Ascending aorta (tissue), 2 donors: ENCODE results near the gene FAM200A. TPM values are rescaled to one million over a fixed set of nuclear protein-coding genes. Genes with fewer than 3 reads are reported as not detected.
"Not testable (repeated sequence)": the region's sequence is repeated elsewhere in the genome, so short reads cannot be mapped to it uniquely, and the experiment has no call there.

ENCODE experiments used
- DNase-seq, 2 donors: peaks; one replicate each; pipeline ENCODE4 v3.0.0-alpha.2; 2019; ENCODE audit warnings: low spot score in 2 of 2
- H3K27ac ChIP-seq, 2 donors: fragments of 200-600 bp; sonication (generic); one replicate each; pipeline ENCODE4 v1.5.1; 2016 to 2017; ENCODE audit warnings: mild to moderate bottlenecking in 1 of 2
- H3K27me3 ChIP-seq: fragments of 200-600 bp; sonication (generic); one replicate; pipeline ENCODE4 v1.5.1; 2017
- H3K36me3 ChIP-seq, 2 donors: fragments of 200-600 bp; sonication (generic); one replicate each; pipeline ENCODE4 v1.5.1; 2016
- H3K4me1 ChIP-seq, 2 donors: fragments of 200-600 bp; sonication (generic); one replicate each; pipeline ENCODE4 v1.5.1; 2016 to 2017; ENCODE audit warnings: mild to moderate bottlenecking in 1 of 2
- H3K4me3 ChIP-seq, 2 donors: fragments of 200-600 bp; sonication (generic); one replicate each; pipeline ENCODE4 v1.5.1; 2016 to 2017; ENCODE audit warnings: mild to moderate bottlenecking in 1 of 2
- H3K9me3 ChIP-seq, 2 donors: fragments of 200-600 bp; sonication (generic); one replicate each; pipeline ENCODE4 v1.5.1; 2016
- intact Hi-C: fragments of 100-400 bp; cut with DNase I; formaldehyde crosslinking; loops from one replicate; pipeline ENCODE4 v1.15.1; 2023
- total RNA-seq: library from RNA; depleted of rRNA; stranded (reverse); fragments of >200 nt; gene quantifications from one replicate; pipeline ENCODE4 v1.1.0, GENCODE V29; 2016
- TF ChIP-seq, protein P1 (sequence below), 3 experiments: fragments of 200-600 bp in 2 of 3; fragments of 450-650 bp in 1 of 3; sonication (generic) in 2 of 3; IDR thresholded peaks; one replicate each; pipeline ENCODE4 v1.5.1; 2016 to 2019; ENCODE audit warnings: antibody characterized with exemption in 3 of 3, mild to moderate bottlenecking in 1 of 3, moderate library complexity in 1 of 3

FAM200A gene
- total RNA-seq, 1 donor from 2014 or later = 0.64 TPM

- peaks cover 9 to 27% of the 10 kb centered on the region in 2 donors for H3K4me1 ChIP-seq
- intact Hi-C loops = loop anchor here (2.0 to 10.0 kb wide), 2 partner anchors 48 to 1220 kb away; partner anchors contain the start of genes BRI3 and FAM200A
- H3K36me3 ChIP-seq = peaks cover 0 to 2% of the 10 kb centered on the region in 2 donors
- DNase-seq = no peak
- H3K27ac ChIP-seq = peak overlapping the region; percentile 83 to 97
- TF ChIP-seq, protein P1, sequence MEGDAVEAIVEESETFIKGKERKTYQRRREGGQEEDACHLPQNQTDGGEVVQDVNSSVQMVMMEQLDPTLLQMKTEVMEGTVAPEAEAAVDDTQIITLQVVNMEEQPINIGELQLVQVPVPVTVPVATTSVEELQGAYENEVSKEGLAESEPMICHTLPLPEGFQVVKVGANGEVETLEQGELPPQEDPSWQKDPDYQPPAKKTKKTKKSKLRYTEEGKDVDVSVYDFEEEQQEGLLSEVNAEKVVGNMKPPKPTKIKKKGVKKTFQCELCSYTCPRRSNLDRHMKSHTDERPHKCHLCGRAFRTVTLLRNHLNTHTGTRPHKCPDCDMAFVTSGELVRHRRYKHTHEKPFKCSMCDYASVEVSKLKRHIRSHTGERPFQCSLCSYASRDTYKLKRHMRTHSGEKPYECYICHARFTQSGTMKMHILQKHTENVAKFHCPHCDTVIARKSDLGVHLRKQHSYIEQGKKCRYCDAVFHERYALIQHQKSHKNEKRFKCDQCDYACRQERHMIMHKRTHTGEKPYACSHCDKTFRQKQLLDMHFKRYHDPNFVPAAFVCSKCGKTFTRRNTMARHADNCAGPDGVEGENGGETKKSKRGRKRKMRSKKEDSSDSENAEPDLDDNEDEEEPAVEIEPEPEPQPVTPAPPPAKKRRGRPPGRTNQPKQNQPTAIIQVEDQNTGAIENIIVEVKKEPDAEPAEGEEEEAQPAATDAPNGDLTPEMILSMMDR (IDR thresholded peaks at IDR 0.05) = no peak
- no peaks in the 10 kb centered on the region for H3K9me3 ChIP-seq
- peak overlapping the region; percentile 75 to 94 for H3K4me3 ChIP-seq
- no peaks in the 10 kb centered on the region for H3K27me3 ChIP-seq
Observed at GRCh38 chr7:99505324-99505662, 46.6 kb downstream of the FAM200A start.

GRCh38 chr7:99504603-99505323 is 47.2 kb downstream of the FAM200A start, which contains the start of gene ZKSCAN5:
TSS of gene ZKSCAN5 (plus strand) at chr7:99504662. CDS start at chr7:99506045, 1,383 bp downstream.
- H3K9me3 ChIP-seq = no peaks in the 10 kb centered on the region
- H3K4me3 ChIP-seq = peak within 1 kb of the TSS; percentile 75 to 94
- H3K27ac ChIP-seq = peak within 1 kb of the TSS; percentile 83 to 97
- no peaks in the 10 kb centered on the region for H3K36me3 ChIP-seq
- peaks cover 9 to 27% of the 10 kb centered on the region in 2 donors for H3K4me1 ChIP-seq
- TF ChIP-seq, protein P1 (IDR thresholded peaks at IDR 0.05) = no peak
- intact Hi-C loops = loop anchor here (1.0 to 10.0 kb wide), 3 partner anchors 32 to 1220 kb away; partner anchors contain the start of genes BRI3, FAM200A and ZNF789
- peak; percentile 91 to 99 for DNase-seq
- H3K27me3 ChIP-seq = no peaks in the 10 kb centered on the region

DNA sequence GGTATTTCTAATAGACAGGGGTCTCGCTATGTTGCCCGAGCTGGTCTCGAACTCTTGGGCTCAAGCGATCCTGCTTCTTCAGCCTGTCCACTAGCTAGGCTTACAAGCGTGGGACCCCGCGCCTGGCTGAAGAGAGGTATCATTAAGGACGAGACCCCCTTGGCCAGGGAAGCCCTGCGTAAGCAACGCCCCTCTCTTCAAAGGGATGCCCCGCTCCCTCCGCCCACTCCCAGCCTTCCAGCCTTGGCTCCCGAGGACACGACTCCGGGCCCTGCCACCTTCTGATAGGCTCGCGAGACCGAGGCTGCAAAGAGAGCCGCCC is 47.7 kb downstream of the FAM200A start:
- peak overlapping the region; percentile 83 to 97 for H3K27ac ChIP-seq
- H3K27me3 ChIP-seq = no peaks in the 10 kb centered on the region
- H3K4me3 ChIP-seq = peak overlapping the region; percentile 75 to 94
- TF ChIP-seq, protein P1 (IDR thresholded peaks at IDR 0.05) = no peak
- H3K9me3 ChIP-seq = no peaks in the 10 kb centered on the region
- intact Hi-C loops = loop anchor here (1.0 to 10.0 kb wide), 3 partner anchors 32 to 1219 kb away; partner anchors contain the start of genes BRI3, FAM200A and ZNF789
- H3K4me1 ChIP-seq = peaks cover 9 to 28% of the 10 kb centered on the region in 2 donors
- DNase-seq = peak in 1 of 2 donors; percentile 90
- no peaks in the 10 kb centered on the region for H3K36me3 ChIP-seq

DNA sequence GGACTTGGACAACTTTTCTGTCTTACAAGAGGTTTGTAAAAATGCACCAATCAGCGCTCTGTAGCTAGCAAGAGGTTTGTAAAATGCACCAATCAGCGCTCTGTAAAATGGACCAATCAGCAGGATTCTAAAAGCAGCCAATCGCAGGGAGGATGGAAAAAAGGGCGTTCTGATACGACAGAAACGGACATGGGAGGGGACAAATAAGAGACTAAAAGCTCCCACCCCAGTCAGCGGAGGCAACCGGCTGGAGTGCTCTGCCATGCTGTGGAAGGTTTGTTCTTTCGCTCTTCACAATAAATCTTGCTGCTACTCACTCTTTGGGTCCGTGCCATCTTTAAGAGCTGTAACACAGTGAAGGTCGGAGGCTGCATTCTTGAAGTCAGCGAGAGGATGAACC is 50.7 kb downstream of the FAM200A start:
- intact Hi-C loops = loop anchor here (2.0 to 10.0 kb wide), 2 partner anchors 116 to 1216 kb away; partner anchors contain the start of genes BRI3 and ZSCAN25
- not testable (repeated sequence) for H3K9me3 ChIP-seq, H3K27ac ChIP-seq, DNase-seq, H3K27me3 ChIP-seq
- peaks cover 19 to 39% of the 10 kb centered on the region in 2 donors for H3K4me1 ChIP-seq
- peaks cover 3 to 20% of the 10 kb centered on the region in 2 donors for H3K36me3 ChIP-seq
- H3K4me3 ChIP-seq = peak overlapping the region in 1 of 2 donors; percentile 78

DNA sequence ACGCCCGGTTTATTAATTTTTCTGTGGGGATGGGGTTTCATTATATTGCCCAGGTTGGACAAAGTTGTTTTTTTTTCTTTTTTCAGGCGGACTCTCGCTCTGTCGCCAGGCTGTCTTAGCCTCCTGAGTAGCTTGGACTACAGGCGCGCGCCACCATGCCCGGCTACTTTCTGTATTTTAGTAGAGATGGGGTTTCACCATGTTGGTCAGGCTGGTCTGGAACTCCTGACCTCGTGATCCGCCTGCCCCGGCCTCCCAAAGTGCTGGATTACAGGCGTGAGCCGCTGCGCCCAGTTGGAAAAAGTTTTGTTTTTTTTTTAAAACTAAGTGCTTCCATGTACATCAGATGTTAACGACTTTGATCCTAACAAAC is 51.3 kb downstream of the FAM200A start:
- Histone ChIP-seq H3K4me1 (peaks cover 14 to 33% of the 10 kb centered on the region in 2 donors), H3K27me3 (no peaks in the 10 kb centered on the region), H3K36me3 (peaks cover 6 to 26% of the 10 kb centered on the region in 2 donors), H3K27ac (peak overlapping the region; percentile 91 to 97), H3K4me3 (peak overlapping the region; percentile 78 to 81), H3K9me3 (no peaks in the 10 kb centered on the region)
- TF ChIP-seq, protein P1 (IDR thresholded peaks at IDR 0.05) = no peak
- DNase-seq = no peak
- intact Hi-C loops = loop anchor here (2.0 to 10.0 kb wide), 2 partner anchors 116 to 1216 kb away; partner anchors contain the start of genes BRI3 and ZSCAN25
